H9 (cell line): ENCODE data around the gene HAUS8. TPM values are rescaled to one million over a fixed set of nuclear protein-coding genes. Genes with fewer than 3 reads are reported as not detected.

Experiments used
- DNase-seq: peaks from one replicate; pipeline ENCODE4 v3.0.0-alpha.2; 2017
- H2AFZ ChIP-seq: one replicate; pipeline ENCODE4 v1.6.1; 2013; ENCODE audit warnings: mild to moderate bottlenecking, low read length, control low read depth, moderate library complexity
- H2AK5ac ChIP-seq: 2 replicates; pipeline ENCODE4 v1.6.1; 2013; ENCODE audit warnings: low read length, control low read depth, mixed read lengths; ENCODE audit not compliant: insufficient read length
- H2BK120ac ChIP-seq: one replicate; pipeline ENCODE4 v1.6.1; 2013; ENCODE audit warnings: low read depth, mild to moderate bottlenecking, low read length, control low read depth, inconsistent platforms; ENCODE audit not compliant: poor library complexity, severe bottlenecking
- H2BK12ac ChIP-seq: 2 replicates; pipeline ENCODE4 v1.6.1; 2013; ENCODE audit warnings: low read length, control low read depth, mixed read lengths, low read depth; ENCODE audit not compliant: insufficient read length
- H2BK15ac ChIP-seq: 2 replicates; pipeline ENCODE4 v1.6.1; 2013; ENCODE audit warnings: low read depth, low read length, control low read depth
- H2BK20ac ChIP-seq: one replicate; pipeline ENCODE4 v1.6.1; 2013; ENCODE audit warnings: low read depth, mild to moderate bottlenecking, low read length, control low read depth, inconsistent platforms; ENCODE audit not compliant: poor library complexity, severe bottlenecking
- H2BK5ac ChIP-seq: 2 replicates; pipeline ENCODE4 v1.6.1; 2013; ENCODE audit warnings: low read length, control low read depth, mixed read lengths; ENCODE audit not compliant: insufficient read length
- H3K14ac ChIP-seq: 2 replicates; pipeline ENCODE4 v1.6.1; 2013; ENCODE audit warnings: low read length, control low read depth; ENCODE audit not compliant: insufficient read depth
- H3K18ac ChIP-seq: 2 replicates; pipeline ENCODE4 v1.6.1; 2013; ENCODE audit warnings: low read depth, mild to moderate bottlenecking, mixed read lengths, low read length, control low read depth; ENCODE audit not compliant: insufficient read length
- H3K23ac ChIP-seq: 2 replicates; pipeline ENCODE4 v1.6.1; 2013; ENCODE audit warnings: low read length, control low read depth, mixed read lengths, low read depth; ENCODE audit not compliant: insufficient read length
- H3K23me2 ChIP-seq: 2 replicates; pipeline ENCODE4 v1.6.1; 2013; ENCODE audit warnings: low read depth, mild to moderate bottlenecking, mixed read lengths, low read length, control low read depth; ENCODE audit not compliant: insufficient read length, poor library complexity, severe bottlenecking
- H3K27ac ChIP-seq: 2 replicates; pipeline ENCODE4 v1.5.1; 2013; ENCODE audit warnings: low read length, control low read depth, mixed read lengths, low read depth; ENCODE audit not compliant: insufficient read length
- H3K27me3 ChIP-seq: 2 replicates; pipeline ENCODE4 v1.6.1; 2013; ENCODE audit warnings: low read length, control low read depth, inconsistent platforms; ENCODE audit not compliant: insufficient read depth
- H3K4ac ChIP-seq: 2 replicates; pipeline ENCODE4 v1.6.1; 2013; ENCODE audit warnings: low read depth, mild to moderate bottlenecking, control low read depth, inconsistent platforms, low read length, moderate library complexity
- H3K4me1 ChIP-seq: 2 replicates; pipeline ENCODE4 v1.6.1; 2013; ENCODE audit warnings: low read length, control low read depth, inconsistent platforms; ENCODE audit not compliant: insufficient read depth
- H3K4me2 ChIP-seq: 2 replicates; pipeline ENCODE4 v1.6.1; 2013; ENCODE audit warnings: low read length, control low read depth, mixed read lengths; ENCODE audit not compliant: insufficient read length, insufficient read depth
- H3K56ac ChIP-seq: 2 replicates; pipeline ENCODE4 v1.6.1; 2013; ENCODE audit warnings: low read depth, mild to moderate bottlenecking, mixed read lengths, low read length, control low read depth; ENCODE audit not compliant: insufficient read length
- H3K79me1 ChIP-seq: 2 replicates; pipeline ENCODE4 v1.6.1; 2013; ENCODE audit warnings: low read depth, mild to moderate bottlenecking, moderate library complexity, low read length, control low read depth, inconsistent platforms; ENCODE audit not compliant: insufficient read depth, poor library complexity, severe bottlenecking
- H3K79me2 ChIP-seq: 2 replicates; pipeline ENCODE4 v1.6.1; 2013; ENCODE audit warnings: low read length, control low read depth, inconsistent platforms; ENCODE audit not compliant: insufficient read depth
- H3K9ac ChIP-seq: 2 replicates; pipeline ENCODE4 v1.6.1; 2013; ENCODE audit warnings: low read length, control low read depth, mixed read lengths; ENCODE audit not compliant: insufficient read length; ENCODE audit errors: extremely low read depth
- H3K9me3 ChIP-seq: one replicate; pipeline ENCODE4 v1.6.1; 2013; ENCODE audit warnings: low read depth, low read length, inconsistent platforms; ENCODE audit not compliant: control insufficient read depth
- H3T11ph ChIP-seq: one replicate; pipeline ENCODE4 v1.6.1; 2013; ENCODE audit warnings: mild to moderate bottlenecking, low read length, control low read depth, inconsistent platforms
- H4K20me1 ChIP-seq: one replicate; pipeline ENCODE4 v1.6.1; 2013; ENCODE audit not compliant: control insufficient read depth, insufficient read length, insufficient read depth
- H4K5ac ChIP-seq: 2 replicates; pipeline ENCODE4 v1.6.1; 2013; ENCODE audit warnings: low read depth, mild to moderate bottlenecking, mixed read lengths, low read length, control low read depth; ENCODE audit not compliant: insufficient read length
- H4K8ac ChIP-seq: replicated peaks from 2 replicates; pipeline ENCODE4 v1.6.1; 2013; ENCODE audit warnings: low read length, control low read depth, mixed read lengths, low read depth; ENCODE audit not compliant: insufficient read length
- H4K91ac ChIP-seq: 2 replicates; pipeline ENCODE4 v1.6.1; 2013; ENCODE audit warnings: low read depth, mild to moderate bottlenecking, moderate library complexity, mixed read lengths, low read length, control low read depth; ENCODE audit not compliant: insufficient read length
- H3K27ac Mint-ChIP-seq, 3 experiments: 2 replicates in 2 of 3; 3 replicates in 1 of 3; pipeline ENCODE4 v1.8.0; 2020 to 2021; ENCODE audit warnings: mixed read lengths in 3 of 3, mild to moderate bottlenecking in 1 of 3, moderate library complexity in 1 of 3
- H3K27me3 Mint-ChIP-seq: 2 replicates; pipeline ENCODE4 v1.8.0; 2021; ENCODE audit warnings: low read depth, mild to moderate bottlenecking, moderate library complexity, mixed read lengths
- H3K36me3 Mint-ChIP-seq, 3 experiments: 2 replicates in 2 of 3; 3 replicates in 1 of 3; pipeline ENCODE4 v1.8.0; 2020 to 2021; ENCODE audit warnings: low read depth in 3 of 3, mixed read lengths in 3 of 3; ENCODE audit not compliant: insufficient read depth in 1 of 3
- H3K4me1 Mint-ChIP-seq, 2 experiments: 2 replicates each; pipeline ENCODE4 v1.8.0; 2020; ENCODE audit warnings: mixed read lengths in 2 of 2
- H3K4me3 Mint-ChIP-seq, 2 experiments: 2 replicates in 1 of 2; 3 replicates in 1 of 2; pipeline ENCODE4 v1.8.0; 2020 to 2021; ENCODE audit warnings: mild to moderate bottlenecking in 2 of 2, mixed read lengths in 2 of 2, moderate library complexity in 1 of 2
- H3K9me3 Mint-ChIP-seq, 2 experiments: 2 replicates in 1 of 2; 3 replicates in 1 of 2; pipeline ENCODE4 v1.8.0; 2020; ENCODE audit warnings: mild to moderate bottlenecking in 2 of 2, mixed read lengths in 2 of 2, moderate library complexity in 1 of 2
- WGBS: extraction: QIAGEN DNeasy Blood & Tissue Kit; methylation state at CpG from one replicate; pipeline ENCODE4 v1.1.7; 2013; ENCODE audit warnings: missing lambda C conversion rate, low lambda C conversion rate, mixed read lengths; ENCODE audit not compliant: insufficient read length; ENCODE audit errors: extremely low coverage; 5-methylcytosine and 5-hydroxymethylcytosine counted together
- total RNA-seq: library from RNA; stranded (reverse); gene quantifications from 2 replicates; pipeline ENCODE4 v1.2.1, GENCODE V29; 2021
- TF ChIP-seq, protein P1 (sequence below): fragments of 200-600 bp; sonication (generic); conservative IDR thresholded peaks from 3 replicates; pipeline ENCODE4 v1.8.0; 2021; ENCODE audit warnings: antibody characterized with exemption, mild to moderate bottlenecking

Gene HAUS8
- total RNA-seq, 1 experiment from 2014 or later = 27.8 TPM

DNA sequence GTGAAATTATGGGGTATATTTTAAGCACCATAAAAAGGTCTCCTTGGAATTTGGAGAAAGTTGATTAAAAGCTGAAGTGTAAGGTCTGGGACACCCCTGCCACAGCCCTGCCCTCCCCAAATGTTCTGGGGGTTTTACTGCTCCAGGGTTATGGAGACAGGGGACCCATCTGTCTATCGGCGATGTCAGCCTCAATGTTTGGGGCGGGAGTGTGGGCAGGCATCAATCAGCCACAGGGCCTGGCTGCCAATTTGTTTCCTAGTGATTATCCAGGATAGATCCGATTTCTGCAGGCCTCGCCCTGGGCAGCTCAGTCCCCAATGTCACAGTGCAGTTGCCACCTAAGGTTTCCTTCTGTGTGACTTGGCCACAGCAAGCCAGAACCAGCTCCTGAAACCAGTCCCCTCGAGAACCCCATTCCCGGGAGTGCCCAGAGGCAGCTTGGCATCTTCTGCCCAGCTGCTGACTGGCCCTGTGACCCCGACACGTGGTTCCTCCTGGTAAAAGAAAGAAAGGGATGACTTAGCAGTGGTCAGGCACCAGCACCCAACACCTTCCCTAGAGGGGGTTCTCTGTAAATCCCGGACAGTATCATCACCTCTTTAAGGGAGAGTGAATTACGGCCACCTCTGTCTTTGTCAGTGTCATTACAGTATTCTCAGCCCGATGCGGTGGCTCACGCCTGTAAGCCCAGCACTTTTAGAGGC, 41.9 kb upstream of the HAUS8 start:
- Histone ChIP-seq H3K27me3 (no peaks in the 10 kb centered on the region), H3K79me1 (no peaks in the 10 kb centered on the region), H3K56ac (no peak overlapping the region), H2AFZ (no peak overlapping the region), H2BK5ac (no peak overlapping the region), H2BK120ac (no peak overlapping the region), H3T11ph (no peak overlapping the region), H3K4me2 (no peak overlapping the region), H4K8ac (no peak overlapping the region), H3K9me3 (no peaks in the 10 kb centered on the region), H3K79me2 (no peaks in the 10 kb centered on the region), H3K4me1 (peaks cover 7% of the 10 kb centered on the region; the same call in 1 of the 2 replicates), H3K4ac (no peak overlapping the region), H3K18ac (no peak overlapping the region), H3K14ac (no peak overlapping the region), H3K23ac (no peak overlapping the region), H3K23me2 (no peaks in the 10 kb centered on the region), H4K91ac (no peak overlapping the region), H2BK20ac (no peak overlapping the region), H4K20me1 (peaks cover 5% of the 10 kb centered on the region), H2BK15ac (no peak overlapping the region), H3K9ac (no peak overlapping the region), H4K5ac (no peak overlapping the region), H2AK5ac (no peak overlapping the region), H3K27ac (no peak overlapping the region), H2BK12ac (no peak overlapping the region)
- Mint-ChIP-seq H3K27me3 (no peaks in the 10 kb centered on the region; the same call in none of the 2 replicates), H3K36me3 (peaks cover 3 to 8% (median 4%) of the 10 kb centered on the region in 3 experiments; a peak in 3 of 7 replicates), H3K27ac (peak overlapping the region in 1 of 3 experiments; percentile 40; a peak in 2 of 7 replicates), H3K4me1 (peaks cover 32 to 49% of the 10 kb centered on the region in 2 experiments), H3K4me3 (no peak overlapping the region), H3K9me3 (no peaks in the 10 kb centered on the region; a peak in 1 of 5 replicates)
- DNase-seq = no peak
- TF ChIP-seq, protein P1, sequence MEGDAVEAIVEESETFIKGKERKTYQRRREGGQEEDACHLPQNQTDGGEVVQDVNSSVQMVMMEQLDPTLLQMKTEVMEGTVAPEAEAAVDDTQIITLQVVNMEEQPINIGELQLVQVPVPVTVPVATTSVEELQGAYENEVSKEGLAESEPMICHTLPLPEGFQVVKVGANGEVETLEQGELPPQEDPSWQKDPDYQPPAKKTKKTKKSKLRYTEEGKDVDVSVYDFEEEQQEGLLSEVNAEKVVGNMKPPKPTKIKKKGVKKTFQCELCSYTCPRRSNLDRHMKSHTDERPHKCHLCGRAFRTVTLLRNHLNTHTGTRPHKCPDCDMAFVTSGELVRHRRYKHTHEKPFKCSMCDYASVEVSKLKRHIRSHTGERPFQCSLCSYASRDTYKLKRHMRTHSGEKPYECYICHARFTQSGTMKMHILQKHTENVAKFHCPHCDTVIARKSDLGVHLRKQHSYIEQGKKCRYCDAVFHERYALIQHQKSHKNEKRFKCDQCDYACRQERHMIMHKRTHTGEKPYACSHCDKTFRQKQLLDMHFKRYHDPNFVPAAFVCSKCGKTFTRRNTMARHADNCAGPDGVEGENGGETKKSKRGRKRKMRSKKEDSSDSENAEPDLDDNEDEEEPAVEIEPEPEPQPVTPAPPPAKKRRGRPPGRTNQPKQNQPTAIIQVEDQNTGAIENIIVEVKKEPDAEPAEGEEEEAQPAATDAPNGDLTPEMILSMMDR = no peak
- no CpG with 5 or more reads among the region's 14 CpGs for WGBS
